Head of caudate nucleus (tissue), 42 donors: ENCODE results near the gene PLEKHA4.
"Not testable (repeated sequence)": the region's sequence is repeated elsewhere in the genome, so short reads cannot be mapped to it uniquely, and the experiment has no call there.

ENCODE experiments used
- DNase-seq, 42 donors: peaks; one replicate each; pipeline versions ENCODE4 v3.0.0 to v3.0.0-alpha.2; 2020 to 2021; ENCODE audit warnings: mixed read lengths in 7 of 42
- intact Hi-C: fragments of 100-400 bp; cut with DNase I; formaldehyde crosslinking; loops from one replicate; pipeline ENCODE4 v1.15.0; 2022

PLEKHA4 gene

GRCh38 chr19:48812094-48812929 is 56.1 kb downstream of the PLEKHA4 start:
- DNase-seq: peak; percentile 56 to 91 (median 84)
- intact Hi-C loops: no loop called here

- intact Hi-C loops: no loop called here
- no peak for DNase-seq
Observed at GRCh38 chr19:48810151-48810550, 58.3 kb downstream of the PLEKHA4 start.

GRCh38 chr19:48807590-48808308 is 60.7 kb downstream of the PLEKHA4 start:
- intact Hi-C loops: no loop called here

GRCh38 chr19:48806818-48807589 is 61.4 kb downstream of the PLEKHA4 start:
- intact Hi-C loops: no loop called here
- peak in 40 of 42 donors; percentile 26 to 92 (median 64) for DNase-seq

More at GRCh38 chr19:48807590-48808308, 60.7 kb downstream of the PLEKHA4 start:
- DNase-seq: no peak

GRCh38 chr19:48806518-48806817 is 61.9 kb downstream of the PLEKHA4 start:
- intact Hi-C loops: no loop called here
- DNase-seq: peak in 22 of 42 donors; percentile 17 to 84 (median 70)

- intact Hi-C loops: no loop called here
- DNase-seq: no peak
Observed at GRCh38 chr19:48805452-48805851, 63.0 kb downstream of the PLEKHA4 start.

GRCh38 chr19:48804496-48804895 is 63.9 kb downstream of the PLEKHA4 start:
- intact Hi-C loops: no loop called here
- peak in 9 of 42 donors; percentile 13 to 56 (median 34) for DNase-seq

GRCh38 chr19:48802623-48803022 is 65.8 kb downstream of the PLEKHA4 start:
- intact Hi-C loops: no loop called here
- DNase-seq: no peak

GRCh38 chr19:48799358-48800300 is 68.8 kb downstream of the PLEKHA4 start:
- intact Hi-C loops: loop anchor here (5.0 kb wide), 2 partner anchors 33 to 173 kb away; no protein-coding TSS in a partner anchor
- no peak for DNase-seq

GRCh38 chr19:48798937-48799336 is 69.5 kb downstream of the PLEKHA4 start:
- DNase-seq: no peak
- intact Hi-C loops: loop anchor here (5.0 kb wide), 2 partner anchors 33 to 173 kb away; no protein-coding TSS in a partner anchor

GRCh38 chr19:48797103-48797502 is 71.3 kb downstream of the PLEKHA4 start:
- DNase-seq: no peak
- intact Hi-C loops: loop anchor here (5.0 kb wide), 2 partner anchors 35 to 175 kb away; no protein-coding TSS in a partner anchor

- no peak for DNase-seq
- intact Hi-C loops: loop anchor here (5.0 kb wide), 2 partner anchors 36 to 176 kb away; no protein-coding TSS in a partner anchor
Observed at GRCh38 chr19:48796298-48797083, 71.9 kb downstream of the PLEKHA4 start.

- intact Hi-C loops: loop anchor here (5.0 kb wide), 2 partner anchors 37 to 177 kb away; no protein-coding TSS in a partner anchor
- DNase-seq: peak in 5 of 42 donors; percentile 33 to 53 (median 48)
Observed at GRCh38 chr19:48795685-48796070, 72.7 kb downstream of the PLEKHA4 start.

- intact Hi-C loops: loop anchor here (5.0 kb wide), 2 partner anchors 37 to 177 kb away; no protein-coding TSS in a partner anchor
Observed at GRCh38 chr19:48795055-48795684, 73.2 kb downstream of the PLEKHA4 start.

GRCh38 chr19:48794291-48794690 is 74.1 kb downstream of the PLEKHA4 start:
- intact Hi-C loops: no loop called here
- DNase-seq: no peak

More at GRCh38 chr19:48795055-48795684, 73.2 kb downstream of the PLEKHA4 start:
- peak; percentile 88 to 99 (median 96) for DNase-seq

GRCh38 chr19:48793271-48793670 is 75.1 kb downstream of the PLEKHA4 start:
- intact Hi-C loops: no loop called here
- DNase-seq: no peak

GRCh38 chr19:48787331-48787730 is 81.1 kb downstream of the PLEKHA4 start:
- DNase-seq, intact Hi-C loops: not testable (repeated sequence)
